ENCODE data around the gene DCST2.
"Not testable (repeated sequence)": the region's sequence is repeated elsewhere in the genome, so short reads cannot be mapped to it uniquely, and the experiment has no call there.

DNA sequence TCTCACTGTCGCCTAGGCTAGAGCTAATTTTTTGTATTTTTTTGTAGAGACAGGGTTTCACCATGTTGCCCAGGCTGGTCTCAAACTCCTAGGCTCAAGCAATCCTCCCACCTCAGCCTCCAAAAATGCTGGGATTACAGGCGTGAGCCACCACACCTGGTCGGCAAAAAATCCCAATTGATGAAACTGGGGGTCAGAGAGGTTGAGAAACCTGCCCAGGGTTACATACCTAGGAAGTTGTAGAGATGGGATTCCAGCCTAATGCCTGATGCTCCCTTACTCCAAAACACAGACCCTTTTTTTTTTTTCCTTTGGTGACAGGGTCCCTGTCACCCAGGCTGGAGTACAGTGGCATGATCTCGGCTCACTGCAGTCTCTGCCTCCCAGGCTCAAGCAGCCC is 46.8 kb downstream of the DCST2 start:
- TF ChIP-seq, protein P1, sequence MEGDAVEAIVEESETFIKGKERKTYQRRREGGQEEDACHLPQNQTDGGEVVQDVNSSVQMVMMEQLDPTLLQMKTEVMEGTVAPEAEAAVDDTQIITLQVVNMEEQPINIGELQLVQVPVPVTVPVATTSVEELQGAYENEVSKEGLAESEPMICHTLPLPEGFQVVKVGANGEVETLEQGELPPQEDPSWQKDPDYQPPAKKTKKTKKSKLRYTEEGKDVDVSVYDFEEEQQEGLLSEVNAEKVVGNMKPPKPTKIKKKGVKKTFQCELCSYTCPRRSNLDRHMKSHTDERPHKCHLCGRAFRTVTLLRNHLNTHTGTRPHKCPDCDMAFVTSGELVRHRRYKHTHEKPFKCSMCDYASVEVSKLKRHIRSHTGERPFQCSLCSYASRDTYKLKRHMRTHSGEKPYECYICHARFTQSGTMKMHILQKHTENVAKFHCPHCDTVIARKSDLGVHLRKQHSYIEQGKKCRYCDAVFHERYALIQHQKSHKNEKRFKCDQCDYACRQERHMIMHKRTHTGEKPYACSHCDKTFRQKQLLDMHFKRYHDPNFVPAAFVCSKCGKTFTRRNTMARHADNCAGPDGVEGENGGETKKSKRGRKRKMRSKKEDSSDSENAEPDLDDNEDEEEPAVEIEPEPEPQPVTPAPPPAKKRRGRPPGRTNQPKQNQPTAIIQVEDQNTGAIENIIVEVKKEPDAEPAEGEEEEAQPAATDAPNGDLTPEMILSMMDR (IDR thresholded peaks at IDR 0.05): not testable (repeated sequence)
- TF ChIP-seq POLR2A (IDR thresholded peaks at IDR 0.05): not testable (repeated sequence)
